OCI-LY1 (cell line): ENCODE measurements around the gene IFT43.

Experiments used
- H2AFZ ChIP-seq: fragments of 200-600 bp; sonication (generic), shearing (Covaris generic); 2 replicates; pipeline ENCODE4 v1.6.0; 2014; ENCODE audit warnings: antibody characterized with exemption, mild to moderate bottlenecking, low read length
- H3F3A ChIP-seq: fragments of 200-600 bp; sonication (generic), shearing (Covaris generic); 2 replicates; pipeline ENCODE4 v1.6.0; 2014; ENCODE audit warnings: mild to moderate bottlenecking, antibody characterized with exemption, low read length, moderate library complexity; ENCODE audit not compliant: insufficient read depth
- H3K27ac ChIP-seq: fragments of 200-600 bp; sonication (generic); 2 replicates; pipeline ENCODE4 v1.5.1; 2014; ENCODE audit warnings: low read length, mixed run types, mild to moderate bottlenecking, low read depth; ENCODE audit not compliant: poor library complexity, severe bottlenecking
- H3K27me3 ChIP-seq: fragments of 200-600 bp; sonication (generic); 2 replicates; pipeline ENCODE4 v1.6.0; 2014; ENCODE audit warnings: antibody characterized with exemption, mild to moderate bottlenecking, low read length, moderate library complexity; ENCODE audit not compliant: insufficient read depth
- H3K36me3 ChIP-seq: fragments of 200-600 bp; sonication (generic); 2 replicates; pipeline ENCODE4 v1.6.1; 2014; ENCODE audit warnings: mild to moderate bottlenecking, antibody characterized with exemption, low read length, moderate library complexity, mixed read lengths; ENCODE audit not compliant: insufficient read depth
- H3K4me1 ChIP-seq: fragments of 200-600 bp; sonication (generic); 2 replicates; pipeline ENCODE4 v1.5.1; 2014; ENCODE audit warnings: mild to moderate bottlenecking, low read length, moderate library complexity; ENCODE audit not compliant: insufficient read depth, severe bottlenecking
- H3K4me2 ChIP-seq: fragments of 200-600 bp; sonication (generic), shearing (Covaris generic); 2 replicates; pipeline ENCODE4 v1.6.1; 2014; ENCODE audit warnings: low read length
- H3K4me3 ChIP-seq: fragments of 200-600 bp; sonication (generic); 2 replicates; pipeline ENCODE4 v1.5.1; 2014; ENCODE audit warnings: low read length, low read depth, mild to moderate bottlenecking, mixed read lengths; ENCODE audit not compliant: poor library complexity, severe bottlenecking
- H3K79me2 ChIP-seq: fragments of 200-600 bp; shearing (Covaris generic); 2 replicates; pipeline ENCODE4 v1.6.1; 2016; ENCODE audit warnings: mixed run types, low read length, mixed read lengths; ENCODE audit not compliant: insufficient read depth
- H3K9ac ChIP-seq: fragments of 200-600 bp; sonication (generic), shearing (Covaris generic); 2 replicates; pipeline ENCODE4 v1.6.1; 2014; ENCODE audit warnings: mild to moderate bottlenecking, low read length, mixed read lengths
- H3K9me2 ChIP-seq: fragments of 200-600 bp; sonication (generic), shearing (Covaris generic); 2 replicates; pipeline ENCODE4 v1.6.1; 2014; ENCODE audit warnings: low read depth, mild to moderate bottlenecking, low read length, mixed read lengths
- H3K9me3 ChIP-seq: fragments of 200-600 bp; shearing (Covaris generic); 2 replicates; pipeline ENCODE4 v1.6.1; 2014; ENCODE audit warnings: low read length, mixed read lengths
- H4K20me1 ChIP-seq: fragments of 200-600 bp; sonication (generic), shearing (Covaris generic); 2 replicates; pipeline ENCODE4 v1.6.0; 2016; ENCODE audit warnings: mild to moderate bottlenecking, low read length; ENCODE audit not compliant: insufficient read depth
- EZH2 ChIP-seq: fragments of 200-600 bp; sonication (generic), shearing (Covaris generic); IDR thresholded peaks from 2 replicates; pipeline ENCODE4 v1.8.0; 2017; ENCODE audit warnings: borderline replicate concordance, mixed run types, mild to moderate bottlenecking, antibody characterized with exemption, low read length, moderate library complexity, mixed read lengths
- TF ChIP-seq, protein P1 (sequence below): fragments of 200-600 bp; sonication (generic), shearing (Covaris generic); IDR thresholded peaks from 2 replicates; pipeline ENCODE4 v1.5.1; 2017; ENCODE audit warnings: mild to moderate bottlenecking, antibody characterized with exemption, low read length, moderate library complexity, mixed read lengths

The IFT43 gene

GRCh38 chr14:75996488-75996887, 10.9 kb downstream of the IFT43 start:
- H3K27ac ChIP-seq = no peak overlapping the region
- H3K9ac ChIP-seq = no peak overlapping the region
- H3F3A ChIP-seq = no peaks in the 10 kb centered on the region
- H3K27me3 ChIP-seq = no peaks in the 10 kb centered on the region
- no peak overlapping the region for H2AFZ ChIP-seq
- H3K79me2 ChIP-seq = no peaks in the 10 kb centered on the region
- H4K20me1 ChIP-seq = no peaks in the 10 kb centered on the region
- H3K9me2 ChIP-seq = no peaks in the 10 kb centered on the region
- H3K4me1 ChIP-seq = peaks cover 8% of the 10 kb centered on the region
- H3K4me3 ChIP-seq = no peak overlapping the region
- peaks cover 11% of the 10 kb centered on the region; the same call in 1 of the 2 replicates for H3K36me3 ChIP-seq
- TF ChIP-seq, protein P1, sequence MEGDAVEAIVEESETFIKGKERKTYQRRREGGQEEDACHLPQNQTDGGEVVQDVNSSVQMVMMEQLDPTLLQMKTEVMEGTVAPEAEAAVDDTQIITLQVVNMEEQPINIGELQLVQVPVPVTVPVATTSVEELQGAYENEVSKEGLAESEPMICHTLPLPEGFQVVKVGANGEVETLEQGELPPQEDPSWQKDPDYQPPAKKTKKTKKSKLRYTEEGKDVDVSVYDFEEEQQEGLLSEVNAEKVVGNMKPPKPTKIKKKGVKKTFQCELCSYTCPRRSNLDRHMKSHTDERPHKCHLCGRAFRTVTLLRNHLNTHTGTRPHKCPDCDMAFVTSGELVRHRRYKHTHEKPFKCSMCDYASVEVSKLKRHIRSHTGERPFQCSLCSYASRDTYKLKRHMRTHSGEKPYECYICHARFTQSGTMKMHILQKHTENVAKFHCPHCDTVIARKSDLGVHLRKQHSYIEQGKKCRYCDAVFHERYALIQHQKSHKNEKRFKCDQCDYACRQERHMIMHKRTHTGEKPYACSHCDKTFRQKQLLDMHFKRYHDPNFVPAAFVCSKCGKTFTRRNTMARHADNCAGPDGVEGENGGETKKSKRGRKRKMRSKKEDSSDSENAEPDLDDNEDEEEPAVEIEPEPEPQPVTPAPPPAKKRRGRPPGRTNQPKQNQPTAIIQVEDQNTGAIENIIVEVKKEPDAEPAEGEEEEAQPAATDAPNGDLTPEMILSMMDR = no peak
- no peak for TF ChIP-seq EZH2
- no peak overlapping the region for H3K4me2 ChIP-seq
- no peaks in the 10 kb centered on the region for H3K9me3 ChIP-seq

GRCh38 chr14:75999511-76000190, 14.1 kb downstream of the IFT43 start:
- Histone ChIP-seq H2AFZ (no peak overlapping the region), H3K79me2 (no peaks in the 10 kb centered on the region), H3K9me2 (no peaks in the 10 kb centered on the region), H3K27ac (no peak overlapping the region), H3K4me2 (no peak overlapping the region), H3K4me1 (no peaks in the 10 kb centered on the region), H3K27me3 (no peaks in the 10 kb centered on the region), H3F3A (no peaks in the 10 kb centered on the region), H3K9me3 (0 out of 2 replicates have a peak, but pooled peaks cover 5% of the 10 kb centered on the region), H4K20me1 (no peaks in the 10 kb centered on the region), H3K9ac (no peak overlapping the region), H3K36me3 (peaks cover 11% of the 10 kb centered on the region), H3K4me3 (no peak overlapping the region)
- no peak for TF ChIP-seq EZH2
- TF ChIP-seq, protein P1 = no peak

DNA sequence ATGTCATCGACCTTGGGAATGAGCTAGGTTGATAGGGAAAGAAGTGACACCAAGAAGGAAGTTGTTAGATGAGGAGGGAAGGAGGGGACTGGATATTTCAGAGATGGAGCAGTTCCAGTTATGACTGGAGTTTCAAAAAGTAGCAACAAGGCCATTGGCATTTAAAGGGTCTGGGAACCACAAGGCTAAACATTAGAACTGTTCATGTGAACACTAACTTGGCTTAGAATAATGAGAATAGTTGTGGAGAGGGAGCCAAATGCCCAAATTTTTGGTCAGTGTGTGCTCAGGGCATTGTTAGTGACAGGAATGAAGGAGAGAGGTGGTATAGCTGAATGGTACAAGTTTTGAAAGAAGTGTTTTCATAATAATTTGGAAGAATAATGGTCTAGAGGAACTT, 16.8 kb downstream of the IFT43 start:
- Histone ChIP-seq H3K27ac (no peak overlapping the region), H3K27me3 (no peaks in the 10 kb centered on the region), H3K9me2 (no peaks in the 10 kb centered on the region), H2AFZ (no peak overlapping the region), H3K4me2 (no peak overlapping the region), H3K4me3 (no peak overlapping the region), H3K9me3 (0 out of 2 replicates have a peak, but pooled peaks cover 10% of the 10 kb centered on the region), H3K79me2 (no peaks in the 10 kb centered on the region), H4K20me1 (no peaks in the 10 kb centered on the region), H3K36me3 (peaks cover 25% of the 10 kb centered on the region), H3K4me1 (no peaks in the 10 kb centered on the region), H3F3A (no peaks in the 10 kb centered on the region), H3K9ac (no peak overlapping the region)
- TF ChIP-seq, protein P1 = no peak
- TF ChIP-seq EZH2 = no peak
